IMR-90 (cell line): ENCODE measurements around the gene GALNT14. TPM values are rescaled to one million over a fixed set of nuclear protein-coding genes. Genes with fewer than 3 reads are reported as not detected.

Experiments
- ATAC-seq: fragments of 200-7000 bp; cut with Tn5 transposase; 2 replicates; pipeline ENCODE4 v1.9.1; 2020; ENCODE audit warnings: low read depth, mild to moderate bottlenecking, moderate library complexity
- BruUV-seq: library from RNA; stranded (reverse); fragments of 400-500 nt; replicated peaks from 2 replicates; lab custom pipeline; 2021; lab: Mats Ljungman, UMichigan
- CTCF ChIA-PET: fragments of 300-600 bp; formaldehyde crosslinking; extraction: SDS; loops from one replicate; lab custom pipeline; 2021; ENCODE audit warnings: antibody characterized with exemption; lab: Yijun Ruan, JAX
- POLR2A ChIA-PET: fragments of 300-600 bp; sonication (Branson Sonifier 250); formaldehyde crosslinking; loops from one replicate; lab custom pipeline; 2022; ENCODE audit warnings: antibody characterized with exemption; ENCODE audit not compliant: unreplicated experiment; lab: Charles Lee
- DNase-seq: peaks from one replicate; pipeline ENCODE4 v3.0.0; 2013
- H2AFZ ChIP-seq: replicated peaks from 2 replicates; pipeline ENCODE3; 2013; ENCODE audit warnings: low read length, mild to moderate bottlenecking; ENCODE audit not compliant: poor library complexity
- H2AK5ac ChIP-seq: 2 replicates; pipeline ENCODE4 v1.6.1; 2013; ENCODE audit warnings: low read depth, low read length, inconsistent platforms
- H2AK9ac ChIP-seq: replicated peaks from 2 replicates; pipeline ENCODE3; 2013; ENCODE audit warnings: mild to moderate bottlenecking, low read depth, low read length, moderate library complexity; ENCODE audit not compliant: poor library complexity
- H2BK120ac ChIP-seq: 2 replicates; pipeline ENCODE4 v1.6.1; 2013; ENCODE audit warnings: low read depth, low read length, inconsistent platforms
- H2BK15ac ChIP-seq: 3 replicates; pipeline ENCODE4 v1.6.1; 2013; ENCODE audit warnings: low read depth, low read length, inconsistent platforms
- H2BK20ac ChIP-seq: 2 replicates; pipeline ENCODE4 v1.6.1; 2013; ENCODE audit warnings: low read depth, mild to moderate bottlenecking, inconsistent platforms, low read length, moderate library complexity
- H2BK5ac ChIP-seq: 2 replicates; pipeline ENCODE4 v1.6.1; 2013; ENCODE audit warnings: mild to moderate bottlenecking, low read depth, low read length, inconsistent platforms; ENCODE audit not compliant: poor library complexity, severe bottlenecking
- H3K14ac ChIP-seq: replicated peaks from 2 replicates; pipeline ENCODE4 v1.6.1; 2013; ENCODE audit warnings: low read depth, low read length, inconsistent platforms
- H3K18ac ChIP-seq: 2 replicates; pipeline ENCODE4 v1.6.1; 2013; ENCODE audit warnings: low read depth, low read length, control low read depth
- H3K23ac ChIP-seq: 2 replicates; pipeline ENCODE4 v1.6.1; 2013; ENCODE audit warnings: low read depth, low read length, inconsistent platforms
- H3K27ac ChIP-seq: 2 replicates; pipeline ENCODE4 v1.5.1; 2013; ENCODE audit warnings: mild to moderate bottlenecking, control low read depth, low read length; ENCODE audit not compliant: insufficient read depth
- H3K27me3 ChIP-seq: 2 replicates; pipeline ENCODE4 v1.6.1; 2013; ENCODE audit warnings: low read length; ENCODE audit not compliant: control insufficient read depth, insufficient read depth
- H3K36me3 ChIP-seq: 2 replicates; pipeline ENCODE4 v1.6.1; 2013; ENCODE audit warnings: low read length, mixed read lengths; ENCODE audit not compliant: control insufficient read depth, insufficient read depth
- H3K4ac ChIP-seq: 2 replicates; pipeline ENCODE4 v1.6.1; 2013; ENCODE audit warnings: low read depth, low read length, inconsistent platforms
- H3K4me1 ChIP-seq: 2 replicates; pipeline ENCODE4 v1.6.1; 2013; ENCODE audit warnings: low read length, mixed read lengths; ENCODE audit not compliant: control insufficient read depth, insufficient read depth
- H3K4me2 ChIP-seq: 2 replicates; pipeline ENCODE4 v1.6.1; 2013; ENCODE audit warnings: low read depth, mild to moderate bottlenecking, control low read depth, low read length, moderate library complexity
- H3K4me3 ChIP-seq: 2 replicates; pipeline ENCODE4 v1.5.1; 2013; ENCODE audit warnings: low read depth, mild to moderate bottlenecking, control low read depth, low read length, moderate library complexity; ENCODE audit not compliant: insufficient read depth
- H3K56ac ChIP-seq: 2 replicates; pipeline ENCODE4 v1.6.1; 2013; ENCODE audit warnings: low read length, inconsistent platforms; ENCODE audit not compliant: insufficient read depth; ENCODE audit errors: extremely low read depth
- H3K79me1 ChIP-seq, 2 experiments: 2 replicates each; pipeline ENCODE4 v1.6.1; 2013; ENCODE audit warnings: low read length in 2 of 2, inconsistent platforms in 1 of 2, low read depth in 1 of 2
- H3K9ac ChIP-seq: 2 replicates; pipeline ENCODE4 v1.6.1; 2013; ENCODE audit warnings: low read depth, low read length, control low read depth
- H3K9me1 ChIP-seq: 2 replicates; pipeline ENCODE4 v1.6.1; 2013; ENCODE audit warnings: low read length, inconsistent platforms; ENCODE audit not compliant: insufficient read depth
- H3K9me3 ChIP-seq: 2 replicates; pipeline ENCODE4 v1.6.1; 2013; ENCODE audit warnings: low read length; ENCODE audit not compliant: control insufficient read depth, insufficient read depth
- H4K20me1 ChIP-seq: 2 replicates; pipeline ENCODE4 v1.6.1; 2013; ENCODE audit warnings: low read length, inconsistent platforms; ENCODE audit not compliant: insufficient read depth
- H4K5ac ChIP-seq: 2 replicates; pipeline ENCODE4 v1.6.1; 2013; ENCODE audit warnings: mild to moderate bottlenecking, low read depth, low read length, control low read depth
- H4K8ac ChIP-seq, 2 experiments: 2 replicates each; pipeline ENCODE4 v1.6.1; 2013; ENCODE audit warnings: low read depth in 2 of 2, low read length in 2 of 2, control low read depth in 1 of 2, inconsistent platforms in 1 of 2
- H4K91ac ChIP-seq: 2 replicates; pipeline ENCODE4 v1.6.1; 2013; ENCODE audit warnings: low read depth, low read length, inconsistent platforms; ENCODE audit not compliant: insufficient read depth
- BHLHE40 ChIP-seq: fragments of 150-350 bp; IDR thresholded peaks from 2 replicates; pipeline ENCODE4 v1.6.1; 2016; ENCODE audit warnings: mild to moderate bottlenecking, low read depth, low read length
- CEBPB ChIP-seq: IDR thresholded peaks from 2 replicates; pipeline ENCODE4 v1.6.1; 2012; ENCODE audit warnings: low read depth, low read length, improper control_type of control experiment
- CHD1 ChIP-seq: IDR thresholded peaks from 2 replicates; pipeline ENCODE4 v1.6.1; 2012; ENCODE audit warnings: low read depth, low read length, improper control_type of control experiment
- CTCF ChIP-seq: conservative IDR thresholded peaks from 2 replicates; pipeline ENCODE4 v1.5.1; 2012; ENCODE audit warnings: mild to moderate bottlenecking, low read depth, low read length, improper control_type of control experiment
- MAZ ChIP-seq: IDR thresholded peaks from 2 replicates; pipeline ENCODE4 v1.6.1; 2012; ENCODE audit warnings: low read depth, mild to moderate bottlenecking, low read length, improper control_type of control experiment, moderate library complexity, borderline replicate concordance
- RCOR1 ChIP-seq: IDR thresholded peaks from 2 replicates; pipeline ENCODE4 v1.6.1; 2012; ENCODE audit warnings: mild to moderate bottlenecking, low read length, improper control_type of control experiment; ENCODE audit not compliant: insufficient replicate concordance
- WGBS, 2 experiments: methylation state at CpG; one replicate each; pipeline versions ENCODE4 v1.1.5 to v1.1.7; 2013; ENCODE audit warnings: missing lambda C conversion rate in 2 of 2; ENCODE audit not compliant: insufficient read length in 1 of 2; ENCODE audit errors: extremely low coverage in 2 of 2; 5-methylcytosine and 5-hydroxymethylcytosine counted together
- dilution Hi-C: fragments of 300-500 bp; cut with HindIII; formaldehyde crosslinking; loops from one replicate; pipeline ENCODE4 v1.14.3; 2018; ENCODE audit warnings: low sequenced_read_pairs; ENCODE audit not compliant: unreplicated experiment
- in situ Hi-C: fragments of 300-500 bp; cut with MboI; formaldehyde crosslinking; loops from 3 replicates; pipeline ENCODE4 v1.14.3; 2019; ENCODE audit warnings: low sequenced_read_pairs, inconsistent platforms, mixed read lengths
- intact Hi-C: fragments of 100-400 bp; cut with micrococcal nuclease; formaldehyde crosslinking; loops from 2 replicates; pipeline ENCODE4 v1.10.0; 2022
- polyA plus RNA-seq, 3 experiments: library from polyadenylated mRNA; depleted of rRNA; stranded (reverse); fragments of >200 nt; gene quantifications; 2 replicates each; pipeline ENCODE4 v1.2.3, GENCODE V29; 2012; ENCODE audit warnings: low replicate concordance in 1 of 3
- total RNA-seq: library from RNA; depleted of rRNA; stranded (reverse); fragments of >200 nt; gene quantifications from 2 replicates; pipeline ENCODE4 v1.2.3, GENCODE V29; 2012

The GALNT14 gene
- total and polyA plus RNA-seq, 2 of the 4 experiments (the other 2 are of a cell fraction): 0.15 to 0.18 TPM

GRCh38 chr2:31051258-31052140 is 86.7 kb downstream of the GALNT14 start:
- POLR2A ChIA-PET: no interaction called here
- no peaks in the 10 kb centered on the region for H3K9me3 ChIP-seq
- in situ Hi-C loops: no loop called here
- no peaks in the 10 kb centered on the region; the same call in 1 of the 2 replicates for H3K27me3 ChIP-seq
- no peak overlapping the region for H3K9ac ChIP-seq
- H3K23ac ChIP-seq: no peak overlapping the region
- H2AK9ac ChIP-seq: no peak overlapping the region
- no peak overlapping the region for H3K18ac ChIP-seq
- CTCF ChIA-PET: no interaction called here
- no peaks in the 10 kb centered on the region for H3K36me3 ChIP-seq
- H2BK120ac ChIP-seq: no peak overlapping the region
- H4K5ac ChIP-seq: no peak overlapping the region
- no peak overlapping the region for H4K91ac ChIP-seq
- 52% methylated on average over 4 of the region's 9 CpGs; no CpG with 5 or more reads in 1 of the 2 experiments for WGBS, 2 experiments
- no peak overlapping the region for H4K8ac ChIP-seq
- H3K4me2 ChIP-seq: no peak overlapping the region
- H2BK5ac ChIP-seq: no peak overlapping the region
- H3K14ac ChIP-seq: no peak overlapping the region
- no peak overlapping the region for H3K4ac ChIP-seq
- H3K56ac ChIP-seq: no peak overlapping the region
- H3K4me1 ChIP-seq: no peaks in the 10 kb centered on the region
- no peak for ATAC-seq
- no peak overlapping the region for H2AFZ ChIP-seq
- TF ChIP-seq BHLHE40 (no peak), CTCF (no peak), RCOR1 (no peak), CHD1 (no peak), CEBPB (no peak), MAZ (no peak)
- no peak overlapping the region for H2BK15ac ChIP-seq
- H3K4me3 ChIP-seq: no peak overlapping the region
- no peaks in the 10 kb centered on the region for H3K79me1 ChIP-seq
- no peak overlapping the region for H2BK20ac ChIP-seq
- no peak overlapping the region for H2AK5ac ChIP-seq
- BruUV-seq: no TSS peak
- intact Hi-C loops: no loop called here
- dilution Hi-C loops: no loop called here
- no peaks in the 10 kb centered on the region for H3K9me1 ChIP-seq
- no peak for DNase-seq
- H3K27ac ChIP-seq: no peak overlapping the region
- no peaks in the 10 kb centered on the region for H4K20me1 ChIP-seq
